ENCODE measurements around the gene TAF3. TPM values are rescaled to one million over a fixed set of nuclear protein-coding genes. Genes with fewer than 3 reads are reported as not detected.
A peak's percentile ranks its signal among the peaks of the same experiment; 100 is the strongest.
"Not testable (repeated sequence)": the region's sequence is repeated elsewhere in the genome, so short reads cannot be mapped to it uniquely, and the experiment has no call there.

The TAF3 gene
- polyA plus RNA-seq (2014; cell fraction: cytosol; rRNA removed), result 2.9 and 4.4 TPM in 2 replicates
- 1.3 and 3.9 TPM in 2 replicates for polyA plus RNA-seq (2014; cell fraction: nucleus; rRNA removed)

GRCh38 chr10:7818295-7819120 lies at the start of gene TAF3:
Gene TAF3 (plus strand): TSS chr10:7818505. CDS start chr10:7818710, 205 bp downstream.
- DNase-seq (ENCODE audit: low spot score), result peak; percentile 93

GRCh38 chr10:7773845-7774801 lies 44.2 kb upstream of the TAF3 start:
- no peak for DNase-seq (ENCODE audit: low spot score)

- DNase-seq (ENCODE audit: low spot score), result no peak
Observed at GRCh38 chr10:7776777-7777176, 41.5 kb upstream of the TAF3 start.

- DNase-seq (ENCODE audit: low spot score), result not testable (repeated sequence)
Observed at GRCh38 chr10:7782194-7782593, 36.1 kb upstream of the TAF3 start.

GRCh38 chr10:7786430-7786829 lies 31.9 kb upstream of the TAF3 start:
- no peak for DNase-seq (ENCODE audit: low spot score)

GRCh38 chr10:7787150-7787856 lies 31.0 kb upstream of the TAF3 start:
- DNase-seq (ENCODE audit: low spot score), result no peak

- peak; percentile 98 for DNase-seq (ENCODE audit: low spot score)
Observed at GRCh38 chr10:7787857-7788638, 30.3 kb upstream of the TAF3 start, which contains the start of the genes ATP5F1C and KIN. Gene ATP5F1C (plus strand): TSS chr10:7788177. CDS start chr10:7788208, 31 bp downstream. Gene KIN (minus strand): TSS chr10:7787993. CDS start chr10:7787933, 60 bp downstream.

- DNase-seq (ENCODE audit: low spot score), result no peak
Observed at GRCh38 chr10:7788639-7789286, 29.5 kb upstream of the TAF3 start.

GRCh38 chr10:7789390-7789789 lies 28.9 kb upstream of the TAF3 start:
- DNase-seq (ENCODE audit: low spot score), result no peak

- DNase-seq (ENCODE audit: low spot score), result no peak
Observed at GRCh38 chr10:7792541-7792940, 25.8 kb upstream of the TAF3 start.

- no peak for DNase-seq (ENCODE audit: low spot score)
Observed at GRCh38 chr10:7794251-7795026, 23.9 kb upstream of the TAF3 start.

- no peak for DNase-seq (ENCODE audit: low spot score)
Observed at GRCh38 chr10:7795605-7796004, 22.7 kb upstream of the TAF3 start.

GRCh38 chr10:7797582-7797981 lies 20.7 kb upstream of the TAF3 start:
- no peak for DNase-seq (ENCODE audit: low spot score)

- no peak for DNase-seq (ENCODE audit: low spot score)
Observed at GRCh38 chr10:7802606-7803005, 15.7 kb upstream of the TAF3 start.

- no peak for DNase-seq (ENCODE audit: low spot score)
Observed at GRCh38 chr10:7804216-7804615, 14.1 kb upstream of the TAF3 start.

- no peak for DNase-seq (ENCODE audit: low spot score)
Observed at GRCh38 chr10:7804741-7805140, 13.6 kb upstream of the TAF3 start.

GRCh38 chr10:7808686-7809267 lies 9.5 kb upstream of the TAF3 start:
- DNase-seq (ENCODE audit: low spot score), result no peak

- no peak for DNase-seq (ENCODE audit: low spot score)
Observed at GRCh38 chr10:7810443-7810842, 7.9 kb upstream of the TAF3 start.

GRCh38 chr10:7811000-7811399 lies 7.3 kb upstream of the TAF3 start:
- DNase-seq (ENCODE audit: low spot score), result no peak

Data from SK-N-DZ (cell line).